Pancreas (tissue), 10 donors: ENCODE data around the gene IP6K3. TPM values are rescaled to one million over a fixed set of nuclear protein-coding genes. Genes with fewer than 3 reads are reported as not detected.

Source experiments
- ATAC-seq, 4 donors: fragments of 200-7000 bp; cut with Tn5 transposase; one replicate each; pipeline versions ENCODE4 v1.8.0 to v1.9.1; 2020; ENCODE audit warnings: mild to moderate bottlenecking in 4 of 4, moderate library complexity in 4 of 4
- DNase-seq, 6 donors: peaks; one replicate each; pipeline ENCODE4 v3.0.0-alpha.2; 2020
- FAIRE-seq: peaks from 2 replicates; lab custom pipeline; 2012; peaks lifted over from hg19 to GRCh38; lab: Jason Lieb, UNC
- H3K27ac ChIP-seq, 4 donors: fragments of 200-600 bp; sonication (generic); 1 replicate in 3 of 4; 2 replicates in 1 of 4; pipeline versions ENCODE4 v1.5.0 to v1.8.0; 2020
- H3K27me3 ChIP-seq, 4 donors: fragments of 200-600 bp; one replicate each; pipeline ENCODE4 v1.8.0; 2021
- H3K36me3 ChIP-seq, 3 donors: fragments of 200-600 bp; sonication (generic) in 1 of 3; one replicate each; pipeline versions ENCODE4 v1.5.0 to v1.8.0; 2020 to 2021
- H3K4me1 ChIP-seq, 3 donors: fragments of 200-600 bp; one replicate each; pipeline ENCODE4 v1.8.0; 2021
- H3K4me3 ChIP-seq, 4 donors: fragments of 200-600 bp; sonication (generic) in 2 of 4; one replicate each; pipeline versions ENCODE4 v1.5.0 to v1.8.0; 2020 to 2021
- H3K9me3 ChIP-seq, 4 donors: fragments of 200-600 bp; one replicate each; pipeline ENCODE4 v1.8.0; 2021
- CTCF ChIP-seq, 4 donors: fragments of 200-600 bp; sonication (generic) in 3 of 4; IDR thresholded peaks; one replicate each; pipeline versions ENCODE4 v1.5.0 to v1.8.0; 2021; ENCODE audit warnings: antibody characterized with exemption in 4 of 4
- WGBS, 2 donors: extraction: QIAGEN DNeasy Blood & Tissue Kit; methylation state at CpG; one replicate each; pipeline ENCODE4 v1.1.7; 2013; 5-methylcytosine and 5-hydroxymethylcytosine counted together
- intact Hi-C, 3 donors: fragments of 100-400 bp; cut with DNase I; formaldehyde crosslinking; loops; one replicate each; pipeline versions ENCODE4 v1.11.1 to v1.14.2; 2022
- polyA plus RNA-seq, 2 donors: library from polyadenylated mRNA; stranded (reverse); fragments of 200-250 nt; gene quantifications; one replicate each; pipeline ENCODE4 v1.2.3, GENCODE V29; 2013
- total RNA-seq, 6 donors: library from RNA; stranded (reverse); fragmentation: NEBNext Ultra II Directional in 4 of 6; extraction: Animal tissue kit (Norgen Biotek cat#: 25700) in 4 of 6; gene quantifications; one replicate each; pipeline versions ENCODE4 v1.2.1 to v1.2.4, GENCODE V29; 2021 to 2023
- donor health status: healthy with polysubstance abuse.
- donor health status: DM: no; HTN: no; CAD: no; lungs with moderate emphysema.
- donor health status: DM: no; HTN: no; CAD: no.
- donor health status: control.
- donor health status: control.
- donor health status: Bipolar disorder and iron deficiency.
- donor health status: DM: yes; HTN: yes; CAD: no.
- donor health status: DM: no; HTN: no; CAD: no.
- donor health status: DM: no; HTN: no; CAD: no.
- donor health status: DM: yes; HTN: yes; CAD: no.

IP6K3 gene
- total and polyA plus RNA-seq, 8 donors: 0.12 to 0.69 (median 0.36) TPM

GRCh38 chr6:33720998-33721397, 25.7 kb downstream of the IP6K3 start:
- H3K36me3 ChIP-seq: no peaks in the 10 kb centered on the region
- no peak for FAIRE-seq
- H3K9me3 ChIP-seq: no peaks in the 10 kb centered on the region
- peak in 1 of 6 donors; percentile 56 for DNase-seq
- intact Hi-C loops: no loop called here
- no peak for TF ChIP-seq CTCF (IDR thresholded peaks at IDR 0.05)
- H3K4me3 ChIP-seq: no peak overlapping the region
- no peaks in the 10 kb centered on the region for H3K27me3 ChIP-seq
- peaks cover 6 to 60% (median 16%) of the 10 kb centered on the region in 3 donors for H3K4me1 ChIP-seq
- peak; percentile 27 to 65 (median 38) for ATAC-seq
- peak overlapping the region in 2 of 4 donors; percentile 48 to 74 for H3K27ac ChIP-seq
- 36 to 39% methylated on average over 1 of the region's 1 CpG for WGBS, 2 donors

GRCh38 chr6:33719326-33719987, 27.2 kb downstream of the IP6K3 start:
- DNase-seq (no peak), ATAC-seq (peak in 3 of 4 donors; percentile 6 to 16 (median 10)), FAIRE-seq (no peak)
- Histone ChIP-seq H3K9me3 (no peaks in the 10 kb centered on the region), H3K27me3 (no peaks in the 10 kb centered on the region), H3K36me3 (no peaks in the 10 kb centered on the region), H3K4me3 (no peak overlapping the region), H3K27ac (peak overlapping the region in 2 of 4 donors; percentile 41 to 74), H3K4me1 (peaks cover 6 to 65% (median 18%) of the 10 kb centered on the region in 3 donors)
- TF ChIP-seq CTCF (IDR thresholded peaks at IDR 0.05): no peak
- intact Hi-C loops: no loop called here
- WGBS, 2 donors: 69 to 77% methylated on average over 11 of the region's 11 CpGs

- intact Hi-C loops: no loop called here
- no peak for DNase-seq
- peak overlapping the region in 1 of 4 donors; percentile 41 for H3K27ac ChIP-seq
- H3K4me3 ChIP-seq: no peak overlapping the region
- no peaks in the 10 kb centered on the region for H3K9me3 ChIP-seq
- H3K4me1 ChIP-seq: peaks cover 6 to 60% (median 18%) of the 10 kb centered on the region in 3 donors
- TF ChIP-seq CTCF (IDR thresholded peaks at IDR 0.05): no peak
- WGBS, 2 donors: 100% methylated on average over 2 of the region's 2 CpGs
- FAIRE-seq: no peak
- ATAC-seq: no peak
- no peaks in the 10 kb centered on the region for H3K27me3 ChIP-seq
- H3K36me3 ChIP-seq: no peaks in the 10 kb centered on the region
Observed at GRCh38 chr6:33718713-33719112, 28.0 kb downstream of the IP6K3 start.

GRCh38 chr6:33717934-33718455, 28.7 kb downstream of the IP6K3 start:
- ATAC-seq (no peak), DNase-seq (no peak), FAIRE-seq (no peak)
- H3K9me3 ChIP-seq: no peaks in the 10 kb centered on the region
- no peaks in the 10 kb centered on the region for H3K36me3 ChIP-seq
- H3K27ac ChIP-seq: no peak overlapping the region
- no peaks in the 10 kb centered on the region for H3K27me3 ChIP-seq
- H3K4me1 ChIP-seq: peaks cover 6 to 53% (median 14%) of the 10 kb centered on the region in 3 donors
- no peak overlapping the region for H3K4me3 ChIP-seq
- intact Hi-C loops: no loop called here
- 37 to 48% methylated on average over 6 of the region's 6 CpGs for WGBS, 2 donors
- TF ChIP-seq CTCF (IDR thresholded peaks at IDR 0.05): no peak
